Thoracic aorta (tissue), 2 donors: ENCODE data around the gene FSTL4. TPM values are rescaled to one million over a fixed set of nuclear protein-coding genes. Genes with fewer than 3 reads are reported as not detected.

Source experiments
- ATAC-seq: fragments of 150-250 bp; one replicate; pipeline ENCODE4 v1.8.0; 2017; ENCODE audit warnings: low read depth; ENCODE audit not compliant: insufficient number of reproducible peaks, low FRiP score
- DNase-seq: peaks from one replicate; pipeline ENCODE4 v3.0.0-alpha.2; 2020; ENCODE audit warnings: low spot score
- H3K27ac ChIP-seq, 2 donors: fragments of 200-600 bp; sonication (generic); 1 replicate in 1 of 2; 2 replicates in 1 of 2; pipeline ENCODE4 v1.5.1; 2016; ENCODE audit warnings: mild to moderate bottlenecking in 2 of 2, moderate library complexity in 2 of 2
- H3K27me3 ChIP-seq: fragments of 200-600 bp; sonication (generic); replicated peaks from 2 replicates; pipeline ENCODE4 v1.6.0; 2016; ENCODE audit warnings: mild to moderate bottlenecking; ENCODE audit not compliant: insufficient read depth
- H3K36me3 ChIP-seq: fragments of 200-600 bp; sonication (generic); one replicate; pipeline ENCODE4 v1.5.1; 2016
- H3K4me1 ChIP-seq, 2 donors: fragments of 200-600 bp; sonication (generic); 1 replicate in 1 of 2; 2 replicates in 1 of 2; pipeline versions ENCODE4 v1.5.1 to v1.6.0; 2016; ENCODE audit warnings: low read depth in 2 of 2, mild to moderate bottlenecking in 1 of 2; ENCODE audit not compliant: control insufficient read depth in 1 of 2
- H3K4me3 ChIP-seq: fragments of 200-600 bp; sonication (generic); 2 replicates; pipeline ENCODE4 v1.5.1; 2016; ENCODE audit warnings: mild to moderate bottlenecking
- H3K9me3 ChIP-seq: fragments of 200-600 bp; sonication (generic); 2 replicates; pipeline ENCODE4 v1.5.1; 2016
- total RNA-seq, 2 donors: library from RNA; depleted of rRNA; stranded (reverse); fragments of >200 nt; gene quantifications; one replicate each; pipeline versions ENCODE4 v1.1.0 to v1.2.3, GENCODE V29; 2016
- TF ChIP-seq, protein P1 (sequence below): fragments of 200-600 bp; sonication (generic); IDR thresholded peaks from one replicate; pipeline ENCODE4 v1.5.1; 2019; ENCODE audit warnings: antibody characterized with exemption

The FSTL4 gene
- total RNA-seq, 2 donors from 2014 or later = not detected

DNA sequence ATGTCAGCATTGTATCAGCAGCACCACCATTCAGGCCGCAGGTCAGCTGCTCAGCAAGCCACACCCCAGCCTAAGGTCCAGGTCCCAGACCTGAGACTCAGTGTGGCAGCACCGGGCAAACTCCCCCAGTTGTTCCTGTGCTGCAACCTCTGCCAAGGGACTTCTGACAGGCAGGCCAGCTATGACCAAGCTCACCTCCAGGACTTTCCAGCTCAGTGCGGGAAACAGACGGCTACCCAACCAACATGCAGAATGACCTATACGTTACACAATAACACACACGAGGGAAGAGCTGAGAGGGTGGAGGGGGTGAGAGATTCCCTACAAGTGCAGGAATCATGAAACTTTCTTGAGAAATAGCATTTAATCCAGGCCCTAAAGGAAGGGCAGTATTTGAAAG, 143.7 kb downstream of the FSTL4 start:
- H3K27ac ChIP-seq = no peak overlapping the region
- no peaks in the 10 kb centered on the region for H3K36me3 ChIP-seq
- H3K27me3 ChIP-seq = no peaks in the 10 kb centered on the region
- DNase-seq (no peak), ATAC-seq (no peak)
- TF ChIP-seq, protein P1, sequence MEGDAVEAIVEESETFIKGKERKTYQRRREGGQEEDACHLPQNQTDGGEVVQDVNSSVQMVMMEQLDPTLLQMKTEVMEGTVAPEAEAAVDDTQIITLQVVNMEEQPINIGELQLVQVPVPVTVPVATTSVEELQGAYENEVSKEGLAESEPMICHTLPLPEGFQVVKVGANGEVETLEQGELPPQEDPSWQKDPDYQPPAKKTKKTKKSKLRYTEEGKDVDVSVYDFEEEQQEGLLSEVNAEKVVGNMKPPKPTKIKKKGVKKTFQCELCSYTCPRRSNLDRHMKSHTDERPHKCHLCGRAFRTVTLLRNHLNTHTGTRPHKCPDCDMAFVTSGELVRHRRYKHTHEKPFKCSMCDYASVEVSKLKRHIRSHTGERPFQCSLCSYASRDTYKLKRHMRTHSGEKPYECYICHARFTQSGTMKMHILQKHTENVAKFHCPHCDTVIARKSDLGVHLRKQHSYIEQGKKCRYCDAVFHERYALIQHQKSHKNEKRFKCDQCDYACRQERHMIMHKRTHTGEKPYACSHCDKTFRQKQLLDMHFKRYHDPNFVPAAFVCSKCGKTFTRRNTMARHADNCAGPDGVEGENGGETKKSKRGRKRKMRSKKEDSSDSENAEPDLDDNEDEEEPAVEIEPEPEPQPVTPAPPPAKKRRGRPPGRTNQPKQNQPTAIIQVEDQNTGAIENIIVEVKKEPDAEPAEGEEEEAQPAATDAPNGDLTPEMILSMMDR = no peak
- no peak overlapping the region for H3K4me3 ChIP-seq
- no peaks in the 10 kb centered on the region for H3K9me3 ChIP-seq
- H3K4me1 ChIP-seq = no peaks in the 10 kb centered on the region

DNA sequence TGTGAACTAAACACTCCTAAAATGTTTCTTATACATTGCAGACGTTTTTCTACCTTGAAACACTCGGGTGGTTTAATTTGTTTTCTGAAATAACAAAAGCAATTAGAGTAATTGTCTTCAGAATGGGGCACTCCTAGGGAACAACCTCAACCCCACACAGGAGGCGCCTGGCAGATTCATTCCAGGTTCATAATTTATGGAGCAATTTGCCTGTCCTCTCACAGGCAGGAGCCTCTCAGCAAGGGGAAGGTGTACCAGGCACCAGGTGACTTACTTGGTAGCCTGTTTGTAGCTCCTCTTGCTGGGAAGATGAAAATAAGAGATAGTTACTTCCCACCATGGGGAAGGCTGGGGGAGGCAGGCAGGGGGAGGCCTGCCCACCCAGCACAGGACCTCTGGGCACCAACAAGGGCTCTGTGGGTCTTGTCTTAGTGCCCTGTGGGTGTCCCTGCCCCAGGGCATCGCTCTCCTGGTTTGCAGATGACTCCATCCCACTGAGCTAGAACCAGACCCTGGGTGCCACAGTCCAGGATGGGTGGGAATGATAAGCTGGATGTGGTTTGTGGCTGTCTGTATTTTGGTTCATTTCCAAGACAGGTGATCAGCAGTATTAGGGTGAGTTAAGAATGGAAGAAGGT, 144.4 kb downstream of the FSTL4 start:
- DNase-seq (no peak), ATAC-seq (no peak)
- no peaks in the 10 kb centered on the region for H3K27me3 ChIP-seq
- H3K9me3 ChIP-seq = no peaks in the 10 kb centered on the region
- no peaks in the 10 kb centered on the region for H3K36me3 ChIP-seq
- H3K4me1 ChIP-seq = no peaks in the 10 kb centered on the region
- H3K4me3 ChIP-seq = no peak overlapping the region
- TF ChIP-seq, protein P1 = no peak
- H3K27ac ChIP-seq = no peak overlapping the region

DNA sequence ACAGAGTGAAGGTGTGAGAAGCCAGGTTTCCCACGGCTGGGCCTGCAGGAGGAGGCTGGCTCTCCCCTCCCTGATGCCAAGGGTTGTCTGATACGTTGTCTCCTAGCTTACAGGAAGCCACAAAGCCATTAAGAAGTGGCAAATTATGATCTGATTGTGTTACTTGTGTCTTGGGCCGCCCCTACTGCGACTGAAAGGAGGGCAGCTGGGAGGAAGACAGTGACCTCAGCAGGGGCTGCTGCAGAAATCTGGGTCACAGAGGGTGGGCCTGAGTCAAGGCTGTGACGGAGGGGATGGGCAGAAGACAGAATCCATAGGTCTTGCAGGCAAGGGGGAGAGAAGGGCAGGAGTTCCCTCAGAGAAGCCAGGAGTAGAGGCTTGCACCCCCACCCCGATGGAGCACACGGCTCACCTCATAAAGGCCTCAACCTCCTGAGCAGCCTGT, 145.0 kb downstream of the FSTL4 start:
- Histone ChIP-seq H3K4me1 (no peaks in the 10 kb centered on the region), H3K27ac (no peak overlapping the region), H3K4me3 (no peak overlapping the region), H3K36me3 (no peaks in the 10 kb centered on the region), H3K9me3 (no peaks in the 10 kb centered on the region), H3K27me3 (no peaks in the 10 kb centered on the region)
- DNase-seq = no peak
- no peak for ATAC-seq
- TF ChIP-seq, protein P1 = no peak

DNA sequence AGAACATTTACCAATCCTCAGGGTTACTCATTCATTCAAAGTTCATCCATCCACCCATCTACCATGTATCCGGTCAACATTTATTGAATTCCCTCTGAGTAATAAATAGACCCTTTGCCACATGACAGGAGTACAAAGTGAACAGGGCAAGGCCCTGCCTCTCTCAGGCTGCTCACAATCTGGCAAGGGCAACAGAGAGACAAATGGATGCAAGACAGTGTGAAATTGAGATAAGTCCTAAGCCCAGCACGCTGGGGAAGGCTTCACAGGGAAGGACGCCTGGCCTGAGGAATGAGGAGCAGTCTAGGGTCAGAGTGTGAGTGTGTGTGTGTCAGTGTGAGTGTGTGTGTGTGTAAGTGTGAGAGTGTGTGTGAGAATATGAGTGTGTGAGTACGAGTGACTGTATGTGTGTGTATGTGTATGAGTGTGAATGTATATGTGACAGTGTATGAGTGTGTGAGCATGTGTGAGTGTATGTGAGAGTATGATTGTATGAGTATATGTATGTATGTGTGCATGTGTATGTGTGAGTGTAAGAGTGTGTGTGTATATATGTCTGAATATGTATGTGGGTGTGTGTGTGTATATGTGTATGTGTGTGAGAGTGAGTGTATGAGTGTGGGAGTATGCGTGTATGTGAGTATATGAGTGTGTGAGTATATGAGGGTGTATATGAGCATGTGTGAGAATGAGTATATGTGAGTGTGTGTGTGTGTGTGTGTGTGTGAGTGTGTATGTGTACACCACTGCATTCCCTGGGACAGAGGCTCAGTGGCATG, 145.6 kb downstream of the FSTL4 start:
- DNase-seq (no peak), ATAC-seq (no peak)
- no peak overlapping the region for H3K4me3 ChIP-seq

DNA sequence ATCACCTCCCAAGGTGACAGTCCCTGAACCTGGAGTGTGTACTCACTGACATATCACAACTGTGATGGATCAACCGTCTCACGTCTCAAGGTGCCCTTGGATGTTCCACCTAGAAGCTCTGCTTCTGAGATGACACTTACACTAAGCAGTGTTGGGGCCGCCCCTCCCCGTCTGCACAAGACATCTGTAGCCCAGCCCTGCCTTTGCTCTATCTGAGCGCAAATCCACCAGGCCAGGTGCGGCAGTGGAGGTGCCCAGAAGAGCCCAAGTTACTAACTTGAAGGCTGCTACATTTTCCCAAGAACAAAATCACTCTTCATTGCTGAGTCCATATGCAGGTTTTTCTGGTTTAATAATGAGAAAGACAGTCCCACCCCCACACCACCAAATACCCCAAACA, 148.3 kb downstream of the FSTL4 start:
- DNase-seq (no peak), ATAC-seq (no peak)
- TF ChIP-seq, protein P1 = no peak
- Histone ChIP-seq H3K27ac (no peak overlapping the region), H3K4me1 (no peaks in the 10 kb centered on the region), H3K9me3 (no peaks in the 10 kb centered on the region), H3K4me3 (no peak overlapping the region), H3K27me3 (no peaks in the 10 kb centered on the region), H3K36me3 (no peaks in the 10 kb centered on the region)

More for the DNA sequence above, 145.6 kb downstream of the FSTL4 start:
- Histone ChIP-seq H3K36me3 (no peaks in the 10 kb centered on the region), H3K4me1 (no peaks in the 10 kb centered on the region), H3K9me3 (no peaks in the 10 kb centered on the region), H3K27ac (no peak overlapping the region), H3K27me3 (no peaks in the 10 kb centered on the region)
- TF ChIP-seq, protein P1 = no peak
